ENCODE results near the gene KLK3.
"Not testable (repeated sequence)": the region's sequence is repeated elsewhere in the genome, so short reads cannot be mapped to it uniquely, and the experiment has no call there.

KLK3 gene

DNA sequence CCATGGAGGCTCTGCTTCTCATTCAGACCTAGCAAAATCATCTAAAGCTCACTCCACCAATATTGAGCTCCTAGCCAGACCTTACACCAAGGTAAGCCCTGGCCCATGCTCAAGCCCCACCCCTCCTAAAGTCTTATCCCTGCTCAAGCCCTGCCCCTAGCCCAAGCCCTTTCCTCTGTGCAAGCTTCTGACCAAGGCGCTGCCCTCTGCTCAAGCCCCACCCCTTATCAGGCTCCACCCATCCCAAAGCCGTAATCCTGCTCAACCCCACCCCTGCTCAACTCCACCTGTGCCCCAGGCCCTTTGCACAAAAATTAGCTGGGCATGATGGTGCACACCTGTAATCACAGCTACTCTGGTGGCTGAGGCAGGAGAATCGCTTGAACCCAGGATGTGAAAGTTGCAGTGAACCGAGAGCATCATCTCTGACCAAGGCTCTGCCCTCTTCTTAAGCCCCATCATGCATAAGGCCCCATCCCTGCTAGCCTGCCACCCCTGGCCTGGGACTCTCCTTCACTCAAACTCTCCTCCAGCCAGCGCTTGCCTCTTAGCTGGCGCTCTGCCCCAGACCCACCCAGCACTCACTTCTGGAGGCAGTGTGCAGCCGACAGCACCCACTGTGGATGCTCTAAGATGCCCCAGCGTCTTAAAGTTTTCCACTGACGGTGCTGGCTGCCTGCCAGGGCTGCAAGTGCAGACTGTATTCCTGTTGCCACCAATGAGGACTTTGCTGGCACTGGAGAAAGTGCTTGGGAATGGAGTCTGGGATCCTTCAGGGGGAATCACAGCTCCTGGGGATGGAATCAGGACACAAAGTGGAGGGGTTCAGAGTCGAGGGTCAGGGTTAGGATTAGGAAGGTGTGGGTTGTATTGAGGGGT is 40.0 kb downstream of the KLK3 start:
- no peak overlapping the region for H3K9ac ChIP-seq (ENCODE audit: low read length)
- H3K36me3 ChIP-seq (ENCODE audit: control insufficient read depth, low read depth, low read length), result no peaks in the 10 kb centered on the region
- no peak overlapping the region for H3K4me3 ChIP-seq (ENCODE audit: low read length)
- no peaks in the 10 kb centered on the region for H3K27me3 ChIP-seq (ENCODE audit: control insufficient read depth, insufficient read depth, low read length)
- no peaks in the 10 kb centered on the region for H3K4me1 ChIP-seq (ENCODE audit: control insufficient read depth, low read depth, low read length)
- H3K9me3 ChIP-seq (ENCODE audit: control insufficient read depth, low read depth, low read length), result peaks cover 4% of the 10 kb centered on the region
- no peak overlapping the region for H3K27ac ChIP-seq (ENCODE audit: low read length)

DNA sequence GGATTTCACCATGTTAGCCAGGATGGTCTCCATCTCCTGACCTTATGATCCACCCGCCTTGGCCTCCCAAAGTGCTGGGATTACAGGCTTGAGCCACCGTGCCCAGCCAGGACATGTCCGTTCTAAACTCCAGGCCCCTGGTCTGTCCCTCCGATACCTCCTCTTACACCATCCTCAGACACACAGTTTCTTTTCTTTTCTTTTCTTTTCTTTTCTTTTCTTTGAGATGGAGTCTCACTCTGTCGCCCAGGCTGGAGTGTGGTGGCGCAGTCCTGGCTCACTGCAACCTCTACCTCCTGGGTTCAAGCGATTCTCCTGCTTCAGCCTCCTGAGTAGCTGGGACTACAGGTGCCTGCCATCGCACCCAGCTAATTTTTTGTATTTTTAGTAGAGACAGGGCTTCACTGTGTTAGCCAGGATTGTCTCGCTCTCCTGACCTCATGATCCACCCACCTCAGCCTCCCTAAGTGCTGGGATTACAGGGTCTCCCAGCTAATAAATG is 41.4 kb downstream of the KLK3 start:
- H3K27ac ChIP-seq (ENCODE audit: low read length); H3K9ac ChIP-seq (ENCODE audit: low read length); H3K36me3 ChIP-seq (ENCODE audit: control insufficient read depth, low read depth, low read length); H3K27me3 ChIP-seq (ENCODE audit: control insufficient read depth, insufficient read depth, low read length); H3K9me3 ChIP-seq (ENCODE audit: control insufficient read depth, low read depth, low read length); H3K4me3 ChIP-seq (ENCODE audit: low read length); H3K4me1 ChIP-seq (ENCODE audit: control insufficient read depth, low read depth, low read length): not testable (repeated sequence)

DNA sequence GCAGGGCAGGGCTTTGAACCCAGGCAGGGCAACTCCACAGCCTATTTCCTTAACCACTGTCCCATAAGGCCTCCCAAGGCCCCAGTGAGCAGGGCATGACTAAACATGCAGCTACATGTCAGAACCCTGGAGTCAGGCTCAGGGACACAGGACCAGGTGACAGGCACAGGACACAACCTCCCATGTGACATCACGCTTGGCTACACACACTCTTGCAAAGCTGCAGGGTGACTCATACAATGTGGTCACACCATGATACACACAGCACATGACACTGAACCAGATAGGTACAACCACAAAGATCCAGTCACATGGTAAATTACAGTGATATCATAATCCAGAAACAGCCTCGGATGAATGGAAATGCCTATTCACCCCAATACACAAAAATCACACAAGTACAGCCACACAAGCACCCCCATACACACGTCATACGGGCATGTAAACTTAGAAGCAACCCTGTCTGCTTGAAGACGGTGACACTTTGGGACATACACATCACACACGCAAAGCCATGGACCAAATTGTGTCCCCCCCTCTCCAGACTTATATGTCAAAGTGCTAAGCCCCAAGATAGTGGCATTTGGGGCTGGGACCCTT is 42.0 kb downstream of the KLK3 start:
- Histone ChIP-seq H3K27ac (ENCODE audit: low read length) (no peak overlapping the region), H3K4me3 (ENCODE audit: low read length) (no peak overlapping the region), H3K9me3 (ENCODE audit: control insufficient read depth, low read depth, low read length) (peaks cover 4% of the 10 kb centered on the region), H3K36me3 (ENCODE audit: control insufficient read depth, low read depth, low read length) (no peaks in the 10 kb centered on the region), H3K4me1 (ENCODE audit: control insufficient read depth, low read depth, low read length) (no peaks in the 10 kb centered on the region), H3K27me3 (ENCODE audit: control insufficient read depth, insufficient read depth, low read length) (no peaks in the 10 kb centered on the region), H3K9ac (ENCODE audit: low read length) (no peak overlapping the region)

DNA sequence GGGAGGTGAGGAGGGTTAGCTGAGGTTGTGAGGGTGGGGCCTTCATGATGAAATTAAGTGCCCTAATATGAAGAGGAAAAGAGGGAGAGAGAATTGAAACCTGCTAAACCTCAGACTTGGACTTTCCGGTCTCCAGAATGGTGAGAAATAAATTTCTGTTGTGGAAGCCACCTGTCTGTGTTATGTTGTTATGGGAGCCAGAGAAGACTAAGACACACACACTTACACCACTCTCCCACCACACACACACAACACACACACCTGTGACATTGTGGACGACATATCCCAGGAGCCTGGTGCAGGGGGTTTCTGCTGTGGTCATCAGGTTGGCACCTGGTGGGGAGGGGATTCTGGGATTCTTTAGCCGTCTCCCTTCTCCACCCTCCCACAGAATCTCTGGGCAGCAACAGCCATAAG is 42.5 kb downstream of the KLK3 start:
- Histone ChIP-seq H3K27me3 (ENCODE audit: control insufficient read depth, insufficient read depth, low read length) (no peaks in the 10 kb centered on the region), H3K27ac (ENCODE audit: low read length) (no peak overlapping the region), H3K4me3 (ENCODE audit: low read length) (no peak overlapping the region), H3K9me3 (ENCODE audit: control insufficient read depth, low read depth, low read length) (peaks cover 4% of the 10 kb centered on the region), H3K36me3 (ENCODE audit: control insufficient read depth, low read depth, low read length) (no peaks in the 10 kb centered on the region), H3K9ac (ENCODE audit: low read length) (no peak overlapping the region), H3K4me1 (ENCODE audit: control insufficient read depth, low read depth, low read length) (no peaks in the 10 kb centered on the region)

DNA sequence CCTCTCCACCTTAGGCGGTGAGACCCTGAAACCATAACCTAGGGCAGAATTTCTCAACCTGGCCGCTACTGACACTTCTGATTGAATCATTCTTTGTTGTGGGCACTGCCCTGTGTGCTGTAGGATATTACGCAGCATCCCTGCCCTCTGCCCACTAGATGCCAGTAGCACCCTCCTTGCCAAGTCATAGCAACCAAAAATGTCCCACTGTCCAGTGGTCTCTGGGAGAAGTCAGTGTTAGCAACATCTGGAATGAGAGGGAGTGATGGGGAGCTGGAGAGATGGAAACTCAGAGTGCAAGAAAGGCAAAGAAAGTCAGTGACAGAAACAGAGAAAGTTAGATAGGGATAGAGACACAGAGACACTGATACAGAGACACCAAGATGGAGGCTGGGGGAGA is 42.9 kb downstream of the KLK3 start:
- Histone ChIP-seq H3K9me3 (ENCODE audit: control insufficient read depth, low read depth, low read length) (peaks cover 4% of the 10 kb centered on the region), H3K27ac (ENCODE audit: low read length) (no peak overlapping the region), H3K4me3 (ENCODE audit: low read length) (no peak overlapping the region), H3K4me1 (ENCODE audit: control insufficient read depth, low read depth, low read length) (no peaks in the 10 kb centered on the region), H3K9ac (ENCODE audit: low read length) (no peak overlapping the region), H3K27me3 (ENCODE audit: control insufficient read depth, insufficient read depth, low read length) (no peaks in the 10 kb centered on the region), H3K36me3 (ENCODE audit: control insufficient read depth, low read depth, low read length) (no peaks in the 10 kb centered on the region)

GRCh38 chr19:50898018-50898417 is 43.3 kb downstream of the KLK3 start:
- Histone ChIP-seq H3K4me3 (ENCODE audit: low read length) (no peak overlapping the region), H3K9ac (ENCODE audit: low read length) (no peak overlapping the region), H3K9me3 (ENCODE audit: control insufficient read depth, low read depth, low read length) (peaks cover 2% of the 10 kb centered on the region), H3K4me1 (ENCODE audit: control insufficient read depth, low read depth, low read length) (no peaks in the 10 kb centered on the region), H3K27me3 (ENCODE audit: control insufficient read depth, insufficient read depth, low read length) (no peaks in the 10 kb centered on the region), H3K36me3 (ENCODE audit: control insufficient read depth, low read depth, low read length) (no peaks in the 10 kb centered on the region), H3K27ac (ENCODE audit: low read length) (no peak overlapping the region)

DNA sequence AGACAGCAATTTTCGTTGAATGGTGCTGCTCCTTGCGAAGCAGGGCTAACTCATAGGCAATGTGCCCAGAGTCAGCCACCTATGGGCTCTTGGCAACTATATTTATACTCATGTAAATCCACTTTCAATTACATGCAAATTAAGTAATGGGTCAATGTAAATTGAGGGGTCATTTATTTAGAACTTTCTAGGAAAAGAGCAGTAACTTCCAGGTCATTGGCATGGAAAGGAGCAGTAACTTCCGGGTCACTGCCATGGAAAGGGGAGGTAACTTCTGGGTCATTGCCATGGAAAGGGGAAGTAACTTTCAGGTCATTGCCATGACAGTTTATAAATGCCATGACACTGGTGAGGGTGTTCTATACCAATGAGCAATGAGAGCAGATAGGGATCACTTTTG is 44.9 kb downstream of the KLK3 start:
- Histone ChIP-seq H3K27me3 (ENCODE audit: control insufficient read depth, insufficient read depth, low read length) (no peaks in the 10 kb centered on the region), H3K9ac (ENCODE audit: low read length) (no peak overlapping the region), H3K4me1 (ENCODE audit: control insufficient read depth, low read depth, low read length) (no peaks in the 10 kb centered on the region), H3K36me3 (ENCODE audit: control insufficient read depth, low read depth, low read length) (no peaks in the 10 kb centered on the region), H3K9me3 (ENCODE audit: control insufficient read depth, low read depth, low read length) (no peaks in the 10 kb centered on the region), H3K4me3 (ENCODE audit: low read length) (no peak overlapping the region), H3K27ac (ENCODE audit: low read length) (no peak overlapping the region)

- no peaks in the 10 kb centered on the region for H3K9me3 ChIP-seq (ENCODE audit: control insufficient read depth, low read depth, low read length)
- no peaks in the 10 kb centered on the region for H3K36me3 ChIP-seq (ENCODE audit: control insufficient read depth, low read depth, low read length)
- H3K9ac ChIP-seq (ENCODE audit: low read length), result no peak overlapping the region
- no peaks in the 10 kb centered on the region for H3K27me3 ChIP-seq (ENCODE audit: control insufficient read depth, insufficient read depth, low read length)
- no peak overlapping the region for H3K4me3 ChIP-seq (ENCODE audit: low read length)
- H3K4me1 ChIP-seq (ENCODE audit: control insufficient read depth, low read depth, low read length), result no peaks in the 10 kb centered on the region
- no peak overlapping the region for H3K27ac ChIP-seq (ENCODE audit: low read length)
These were observed 47.9 kb downstream of the KLK3 start for GRCh38 chr19:50902640-50903039.

DNA sequence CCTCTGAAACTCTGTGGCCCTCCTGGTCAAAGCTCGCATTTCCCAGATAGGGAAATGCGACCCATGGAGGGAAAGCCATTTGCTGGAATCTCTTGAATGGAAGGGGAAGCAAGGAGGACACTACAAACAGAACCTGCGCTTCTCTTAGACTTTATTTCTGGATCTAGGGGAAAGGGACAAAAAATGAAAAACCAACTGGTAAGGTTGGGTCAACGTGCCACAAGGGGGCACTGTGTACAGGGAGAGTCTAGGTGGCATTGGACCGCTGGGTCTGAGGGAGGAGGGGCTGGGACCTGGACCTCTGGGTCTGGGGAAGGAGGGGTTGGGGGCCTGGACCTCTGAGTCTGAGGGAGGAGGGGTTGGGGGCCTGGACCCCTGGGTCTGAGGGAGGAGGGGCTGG is 51.5 kb downstream of the KLK3 start:
- H3K36me3 ChIP-seq (ENCODE audit: control insufficient read depth, low read depth, low read length), result no peaks in the 10 kb centered on the region
- H3K27ac ChIP-seq (ENCODE audit: low read length), result no peak overlapping the region
- no peak overlapping the region for H3K4me3 ChIP-seq (ENCODE audit: low read length)
- H3K27me3 ChIP-seq (ENCODE audit: control insufficient read depth, insufficient read depth, low read length), result peaks cover 21% of the 10 kb centered on the region
- no peaks in the 10 kb centered on the region for H3K9me3 ChIP-seq (ENCODE audit: control insufficient read depth, low read depth, low read length)
- H3K9ac ChIP-seq (ENCODE audit: low read length), result no peak overlapping the region
- no peaks in the 10 kb centered on the region for H3K4me1 ChIP-seq (ENCODE audit: control insufficient read depth, low read depth, low read length)

DNA sequence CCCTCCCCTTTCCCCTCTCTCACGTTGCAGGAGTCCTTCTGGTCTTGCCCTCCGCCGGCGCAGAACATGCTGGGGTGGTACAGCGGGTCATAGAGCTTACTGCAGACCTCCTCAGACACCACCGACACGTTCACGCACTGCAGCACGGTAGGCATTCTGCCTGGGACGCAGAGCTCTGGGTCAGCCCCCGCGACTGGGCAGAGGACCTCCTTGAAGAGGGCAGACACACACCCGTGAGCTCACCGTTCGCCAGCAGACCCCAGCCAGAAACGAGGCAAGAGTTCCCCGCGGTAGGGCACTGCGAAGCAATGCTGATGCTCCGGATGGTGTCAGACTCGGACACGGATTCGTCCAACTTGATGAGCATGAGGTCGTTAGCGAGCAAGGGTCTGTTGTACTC is 53.6 kb downstream of the KLK3 start:
- H3K27me3 ChIP-seq (ENCODE audit: control insufficient read depth, insufficient read depth, low read length), result peaks cover 42% of the 10 kb centered on the region
- no peak overlapping the region for H3K9ac ChIP-seq (ENCODE audit: low read length)
- H3K4me3 ChIP-seq (ENCODE audit: low read length), result no peak overlapping the region
- no peaks in the 10 kb centered on the region for H3K9me3 ChIP-seq (ENCODE audit: control insufficient read depth, low read depth, low read length)
- no peaks in the 10 kb centered on the region for H3K4me1 ChIP-seq (ENCODE audit: control insufficient read depth, low read depth, low read length)
- H3K27ac ChIP-seq (ENCODE audit: low read length), result no peak overlapping the region
- no peaks in the 10 kb centered on the region for H3K36me3 ChIP-seq (ENCODE audit: control insufficient read depth, low read depth, low read length)

GRCh38 chr19:50909240-50910070 is 54.7 kb downstream of the KLK3 start:
- peak overlapping the region; percentile 58 for H3K4me3 ChIP-seq (ENCODE audit: low read length)
- no peaks in the 10 kb centered on the region for H3K4me1 ChIP-seq (ENCODE audit: control insufficient read depth, low read depth, low read length)
- H3K9ac ChIP-seq (ENCODE audit: low read length), result no peak overlapping the region
- no peaks in the 10 kb centered on the region for H3K9me3 ChIP-seq (ENCODE audit: control insufficient read depth, low read depth, low read length)
- no peaks in the 10 kb centered on the region for H3K36me3 ChIP-seq (ENCODE audit: control insufficient read depth, low read depth, low read length)
- peaks cover 48% of the 10 kb centered on the region for H3K27me3 ChIP-seq (ENCODE audit: control insufficient read depth, insufficient read depth, low read length)
- no peak overlapping the region for H3K27ac ChIP-seq (ENCODE audit: low read length)

All from iPS-18a (cell line).